Measurements from ENCODE around the gene LRRIQ1.

LRRIQ1 gene

DNA sequence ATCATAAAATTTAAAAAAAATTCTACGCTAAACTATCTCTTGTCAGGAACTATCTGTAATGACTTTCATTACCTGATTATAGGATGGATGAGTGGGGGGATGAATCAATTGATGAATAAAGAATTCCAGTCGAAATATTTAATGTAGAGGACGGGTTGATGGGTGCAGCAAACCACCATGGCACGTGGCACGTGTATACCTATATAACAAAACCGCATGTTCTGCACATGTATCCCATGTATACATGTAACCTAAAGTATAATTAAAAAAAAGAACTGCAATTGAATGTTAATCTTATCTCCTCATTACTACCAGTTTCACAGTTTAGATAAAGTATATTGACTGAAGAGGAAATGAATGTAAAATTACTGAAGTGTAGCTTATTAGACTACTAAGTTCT lies 23.4 kb downstream of the LRRIQ1 start:
- TF ChIP-seq EZH2 (optimal IDR thresholded peaks at IDR 0.05; ENCODE audit: low read depth, low read length) (no peak), EZH2phosphoT487 (IDR thresholded peaks at IDR 0.05; ENCODE audit: low read length) (no peak)
- TF ChIP-seq, protein P1, sequence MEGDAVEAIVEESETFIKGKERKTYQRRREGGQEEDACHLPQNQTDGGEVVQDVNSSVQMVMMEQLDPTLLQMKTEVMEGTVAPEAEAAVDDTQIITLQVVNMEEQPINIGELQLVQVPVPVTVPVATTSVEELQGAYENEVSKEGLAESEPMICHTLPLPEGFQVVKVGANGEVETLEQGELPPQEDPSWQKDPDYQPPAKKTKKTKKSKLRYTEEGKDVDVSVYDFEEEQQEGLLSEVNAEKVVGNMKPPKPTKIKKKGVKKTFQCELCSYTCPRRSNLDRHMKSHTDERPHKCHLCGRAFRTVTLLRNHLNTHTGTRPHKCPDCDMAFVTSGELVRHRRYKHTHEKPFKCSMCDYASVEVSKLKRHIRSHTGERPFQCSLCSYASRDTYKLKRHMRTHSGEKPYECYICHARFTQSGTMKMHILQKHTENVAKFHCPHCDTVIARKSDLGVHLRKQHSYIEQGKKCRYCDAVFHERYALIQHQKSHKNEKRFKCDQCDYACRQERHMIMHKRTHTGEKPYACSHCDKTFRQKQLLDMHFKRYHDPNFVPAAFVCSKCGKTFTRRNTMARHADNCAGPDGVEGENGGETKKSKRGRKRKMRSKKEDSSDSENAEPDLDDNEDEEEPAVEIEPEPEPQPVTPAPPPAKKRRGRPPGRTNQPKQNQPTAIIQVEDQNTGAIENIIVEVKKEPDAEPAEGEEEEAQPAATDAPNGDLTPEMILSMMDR (IDR thresholded peaks at IDR 0.05; ENCODE audit: low read length) = no peak
- no peak overlapping the region for H3K9ac ChIP-seq (ENCODE audit: low read length)
- no peak overlapping the region for H3K27ac ChIP-seq (ENCODE audit: low read length)
- no peaks in the 10 kb centered on the region for H3K9me2 ChIP-seq (replicated peaks; ENCODE audit: insufficient read depth, low read length)
- H3K36me3 ChIP-seq (replicated peaks; ENCODE audit: insufficient read depth, low read length) = no peaks in the 10 kb centered on the region
- no peaks in the 10 kb centered on the region for H3F3A ChIP-seq (ENCODE audit: insufficient read depth, low read length)
- H2AFZ ChIP-seq (ENCODE audit: low read length) = no peak overlapping the region
- H3K4me3 ChIP-seq (ENCODE audit: low read length) = no peak overlapping the region
- H3K4me1 ChIP-seq (ENCODE audit: low read length) = no peaks in the 10 kb centered on the region
- no peaks in the 10 kb centered on the region for H4K20me1 ChIP-seq (ENCODE audit: insufficient read depth, low read length)
- no peaks in the 10 kb centered on the region for H3K27me3 ChIP-seq (replicated peaks; ENCODE audit: insufficient read depth, low read length)
- H3K9me3 ChIP-seq (replicated peaks; ENCODE audit: insufficient read depth, low read length) = no peaks in the 10 kb centered on the region
- no peak overlapping the region for H3K4me2 ChIP-seq (ENCODE audit: low read depth, low read length)
- no peaks in the 10 kb centered on the region for H3K79me2 ChIP-seq (ENCODE audit: low read length)
- no peak for DNase-seq

DNA sequence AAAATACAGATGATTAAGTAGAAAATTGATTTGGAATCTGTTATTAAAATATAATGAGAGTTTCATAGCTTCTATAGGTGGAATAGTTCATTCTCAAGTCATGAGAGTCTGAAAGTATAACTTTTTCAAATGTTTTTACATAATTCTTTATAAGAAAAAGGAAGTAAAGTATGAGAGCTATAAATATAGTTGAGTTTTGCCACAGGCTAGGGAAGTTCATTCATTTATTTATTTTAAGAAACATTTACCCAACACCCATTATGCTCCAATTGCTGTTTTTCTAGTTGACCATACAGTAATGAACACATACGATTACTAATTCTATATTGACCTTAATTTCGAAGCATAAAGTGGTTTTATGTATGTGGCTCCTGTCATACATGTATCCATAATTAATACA lies 24.8 kb downstream of the LRRIQ1 start:
- no peaks in the 10 kb centered on the region for H3K4me1 ChIP-seq (ENCODE audit: low read length)
- no peaks in the 10 kb centered on the region for H3K9me2 ChIP-seq (replicated peaks; ENCODE audit: insufficient read depth, low read length)
- H3K36me3 ChIP-seq (replicated peaks; ENCODE audit: insufficient read depth, low read length) = no peaks in the 10 kb centered on the region
- H3K4me2 ChIP-seq (ENCODE audit: low read depth, low read length) = no peak overlapping the region
- H3K27me3 ChIP-seq (replicated peaks; ENCODE audit: insufficient read depth, low read length) = no peaks in the 10 kb centered on the region
- no peak overlapping the region for H3K9ac ChIP-seq (ENCODE audit: low read length)
- H3K9me3 ChIP-seq (replicated peaks; ENCODE audit: insufficient read depth, low read length) = no peaks in the 10 kb centered on the region
- H3K4me3 ChIP-seq (ENCODE audit: low read length) = no peak overlapping the region
- no peak overlapping the region for H2AFZ ChIP-seq (ENCODE audit: low read length)
- TF ChIP-seq EZH2 (optimal IDR thresholded peaks at IDR 0.05; ENCODE audit: low read depth, low read length) (no peak), EZH2phosphoT487 (IDR thresholded peaks at IDR 0.05; ENCODE audit: low read length) (no peak)
- TF ChIP-seq, protein P1 (IDR thresholded peaks at IDR 0.05; ENCODE audit: low read length) = no peak
- no peaks in the 10 kb centered on the region for H3F3A ChIP-seq (ENCODE audit: insufficient read depth, low read length)
- DNase-seq = no peak
- no peaks in the 10 kb centered on the region for H3K79me2 ChIP-seq (ENCODE audit: low read length)
- H3K27ac ChIP-seq (ENCODE audit: low read length) = no peak overlapping the region
- H4K20me1 ChIP-seq (ENCODE audit: insufficient read depth, low read length) = no peaks in the 10 kb centered on the region

DNA sequence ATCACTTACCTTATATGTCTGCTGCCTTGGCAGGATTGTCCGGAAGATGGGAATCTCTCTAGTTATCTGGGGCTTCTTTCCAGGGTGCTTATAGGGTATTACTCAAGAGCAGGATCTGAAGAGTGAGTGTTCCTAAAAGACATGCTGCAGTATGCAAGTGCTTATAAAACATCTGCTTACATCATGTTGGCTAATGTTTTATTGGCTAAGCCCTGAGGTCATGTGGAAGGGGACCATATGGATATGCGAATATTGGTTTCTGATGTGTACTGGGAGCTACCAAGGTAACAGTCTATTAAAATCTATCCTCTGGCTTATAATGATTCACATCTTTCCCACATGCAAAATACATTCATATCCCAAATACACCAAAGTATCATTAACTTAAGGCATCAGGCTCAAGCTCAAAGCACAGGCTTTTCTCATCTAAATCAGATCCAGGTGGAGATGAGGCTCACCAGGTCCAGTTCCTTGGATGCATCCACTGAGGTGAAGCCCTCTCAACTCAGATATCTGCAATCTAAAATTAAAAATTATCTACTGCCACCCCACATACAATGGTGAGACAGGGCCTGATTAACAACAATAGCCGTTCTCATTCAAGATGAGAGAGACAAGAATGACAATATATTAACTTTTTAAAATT lies 29.8 kb downstream of the LRRIQ1 start:
- Histone ChIP-seq H3K27ac (ENCODE audit: low read length) (no peak overlapping the region), H3F3A (ENCODE audit: insufficient read depth, low read length) (no peaks in the 10 kb centered on the region), H3K79me2 (ENCODE audit: low read length) (no peaks in the 10 kb centered on the region), H2AFZ (ENCODE audit: low read length) (no peak overlapping the region), H3K4me1 (ENCODE audit: low read length) (no peaks in the 10 kb centered on the region), H3K36me3 (replicated peaks; ENCODE audit: insufficient read depth, low read length) (no peaks in the 10 kb centered on the region), H3K9ac (ENCODE audit: low read length) (no peak overlapping the region), H3K4me3 (ENCODE audit: low read length) (no peak overlapping the region), H3K4me2 (ENCODE audit: low read depth, low read length) (no peak overlapping the region), H4K20me1 (ENCODE audit: insufficient read depth, low read length) (no peaks in the 10 kb centered on the region), H3K27me3 (replicated peaks; ENCODE audit: insufficient read depth, low read length) (no peaks in the 10 kb centered on the region), H3K9me3 (replicated peaks; ENCODE audit: insufficient read depth, low read length) (no peaks in the 10 kb centered on the region), H3K9me2 (replicated peaks; ENCODE audit: insufficient read depth, low read length) (no peaks in the 10 kb centered on the region)
- DNase-seq = no peak
- TF ChIP-seq, protein P1 (IDR thresholded peaks at IDR 0.05; ENCODE audit: low read length) = no peak
- TF ChIP-seq EZH2 (optimal IDR thresholded peaks at IDR 0.05; ENCODE audit: low read depth, low read length) = no peak
- no peak for TF ChIP-seq EZH2phosphoT487 (IDR thresholded peaks at IDR 0.05; ENCODE audit: low read length)
